GM10266 (cell line): ENCODE data around the gene FAM237B.

Experiments used
- DNase-seq: peaks from one replicate; pipeline ENCODE4 v3.0.0; 2012; ENCODE audit errors: extremely low spot score
- CTCF ChIP-seq: IDR thresholded peaks from 2 replicates; pipeline ENCODE4 v1.5.1; 2012; ENCODE audit warnings: mild to moderate bottlenecking, low read depth; ENCODE audit not compliant: control insufficient read depth, insufficient read depth; ENCODE audit errors: missing control alignments

The FAM237B gene

GRCh38 chr7:90290244-90291113, 30.6 kb downstream of the FAM237B start:
- no peak for DNase-seq
- TF ChIP-seq CTCF, result no peak

DNA sequence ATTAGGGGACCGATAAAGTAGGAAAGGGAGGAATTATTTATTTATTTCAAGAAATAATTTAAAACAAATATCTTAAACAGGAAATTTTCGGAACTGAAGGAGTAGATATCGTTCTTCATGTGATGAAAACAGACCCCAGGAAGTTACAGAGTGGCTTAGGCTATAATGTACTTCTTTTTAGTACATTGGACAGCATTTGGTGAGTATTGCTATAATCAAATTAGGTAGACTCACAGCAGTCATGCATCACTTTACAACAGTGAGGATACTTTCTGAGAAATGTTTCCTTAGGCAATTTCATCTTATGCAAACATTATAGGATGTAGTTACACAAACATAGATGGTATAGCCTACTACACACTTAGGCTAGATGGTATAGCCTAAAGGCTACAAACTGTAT, 33.0 kb downstream of the FAM237B start:
- DNase-seq, result no peak

DNA sequence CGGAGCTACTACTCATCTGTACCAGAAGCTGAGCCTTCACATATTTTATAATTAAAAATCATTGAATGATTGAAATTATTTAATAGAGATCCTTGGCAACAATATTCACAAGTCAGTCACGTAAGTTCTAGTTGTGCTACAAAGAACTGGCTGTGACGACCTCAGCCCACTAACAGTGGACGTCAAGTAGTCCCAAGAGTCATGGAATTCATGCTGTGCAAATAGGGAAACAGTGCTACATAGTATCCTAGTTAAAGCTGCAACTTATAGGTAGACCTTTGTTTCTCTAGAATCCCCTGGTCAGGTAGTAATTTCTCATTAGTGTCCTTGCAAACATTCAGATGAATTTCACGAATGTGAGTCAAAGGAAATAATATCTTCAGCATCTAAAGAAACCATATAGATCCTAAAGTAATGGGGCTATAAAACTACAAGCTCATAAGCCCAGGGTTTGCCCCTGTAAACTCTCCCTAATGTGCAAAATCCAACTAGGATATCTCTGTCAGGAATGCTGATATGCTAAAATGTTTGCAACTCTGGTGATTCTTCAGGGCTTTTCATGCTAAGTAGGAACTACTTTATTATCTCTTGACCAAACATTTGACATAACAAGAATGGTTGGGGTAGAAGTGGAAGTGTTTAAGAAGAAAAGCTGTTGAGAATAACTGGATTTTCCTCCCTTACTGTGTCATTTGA, 44.9 kb downstream of the FAM237B start:
- DNase-seq, result no peak
- no peak for TF ChIP-seq CTCF

More for the DNA sequence above, 33.0 kb downstream of the FAM237B start:
- TF ChIP-seq CTCF, result no peak

GRCh38 chr7:90274161-90274560, 46.9 kb downstream of the FAM237B start:
- TF ChIP-seq CTCF, result no peak

GRCh38 chr7:90272242-90272641, 48.9 kb downstream of the FAM237B start:
- no peak for DNase-seq
- TF ChIP-seq CTCF, result no peak

More at GRCh38 chr7:90274161-90274560, 46.9 kb downstream of the FAM237B start:
- DNase-seq, result no peak

GRCh38 chr7:90271753-90272152, 49.4 kb downstream of the FAM237B start:
- DNase-seq, result no peak
- no peak for TF ChIP-seq CTCF
